Myocyte (in vitro differentiated cells): ENCODE measurements around the gene TBCD. TPM values are rescaled to one million over a fixed set of nuclear protein-coding genes. Genes with fewer than 3 reads are reported as not detected.

Experiments
- DNase-seq: peaks from one replicate; pipeline ENCODE4 v3.0.0-alpha.2; 2012; ENCODE audit warnings: low read depth
- total RNA-seq: library from RNA; depleted of rRNA; stranded (reverse); fragments of >200 nt; gene quantifications from 2 replicates; pipeline ENCODE4 v1.2.3, GENCODE V29; 2014

TBCD gene
- total RNA-seq, 1 donor from 2014 or later = 25.4 TPM

DNA sequence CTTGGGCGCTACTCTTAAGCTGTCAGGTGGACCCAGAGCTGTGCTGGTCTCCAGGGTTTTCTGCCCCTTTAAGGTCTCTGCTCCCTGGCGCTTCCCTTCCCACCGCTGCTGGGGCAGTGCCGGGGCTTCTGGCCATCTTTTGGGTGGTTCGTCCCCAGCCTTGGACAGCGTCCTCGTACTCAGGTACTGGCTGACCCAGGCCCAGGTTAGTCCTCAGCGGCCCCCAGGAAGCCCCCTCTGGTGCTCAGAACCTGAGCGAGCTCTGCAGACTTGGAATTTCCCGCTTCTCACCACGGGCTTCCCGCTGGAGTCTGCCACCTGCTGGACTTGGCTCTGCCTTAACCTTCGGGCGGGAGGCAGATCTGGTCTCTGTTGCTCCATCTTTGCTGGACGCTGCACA, 182.0 kb downstream of the TBCD start:
- no peak for DNase-seq

DNA sequence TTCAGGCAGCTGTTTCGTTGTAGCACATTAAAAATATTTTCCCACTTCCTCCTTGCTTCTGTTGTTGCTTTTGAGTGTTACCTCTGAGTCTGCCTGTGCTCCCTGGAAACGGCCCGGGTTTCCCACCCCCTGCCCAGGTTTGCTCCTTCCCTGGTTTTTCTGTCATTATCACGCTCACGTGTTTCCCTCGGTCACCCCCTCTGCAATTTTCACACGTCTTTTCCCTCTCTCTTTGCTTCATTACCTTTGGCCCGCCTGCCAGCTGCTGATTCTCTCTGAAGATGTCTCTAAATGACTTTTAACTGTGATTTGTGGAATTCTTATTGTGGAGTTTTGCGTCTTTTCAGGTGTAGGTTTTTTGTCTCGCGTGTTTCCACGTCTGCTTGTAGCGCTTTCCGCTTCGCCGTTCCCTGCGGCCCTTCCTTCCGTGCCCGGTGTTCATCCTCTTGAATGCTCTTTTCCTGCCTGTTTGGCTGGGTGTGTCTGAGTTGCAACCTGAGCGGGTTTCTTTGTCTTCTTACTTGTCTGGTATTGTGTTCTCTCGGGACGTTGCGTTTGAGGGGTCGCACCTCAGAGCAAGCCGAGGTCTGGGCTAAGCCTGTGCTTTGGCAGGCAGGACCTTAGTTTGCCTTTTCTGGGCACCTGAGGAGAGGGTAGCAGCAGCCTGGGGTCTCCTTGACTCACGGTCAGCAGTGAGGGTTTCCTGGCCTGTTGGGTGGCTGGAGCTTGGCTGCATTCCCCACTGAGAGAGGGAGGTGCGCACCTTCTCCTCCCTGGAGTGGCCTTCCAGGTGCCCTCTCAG, 184.3 kb downstream of the TBCD start:
- DNase-seq = no peak

DNA sequence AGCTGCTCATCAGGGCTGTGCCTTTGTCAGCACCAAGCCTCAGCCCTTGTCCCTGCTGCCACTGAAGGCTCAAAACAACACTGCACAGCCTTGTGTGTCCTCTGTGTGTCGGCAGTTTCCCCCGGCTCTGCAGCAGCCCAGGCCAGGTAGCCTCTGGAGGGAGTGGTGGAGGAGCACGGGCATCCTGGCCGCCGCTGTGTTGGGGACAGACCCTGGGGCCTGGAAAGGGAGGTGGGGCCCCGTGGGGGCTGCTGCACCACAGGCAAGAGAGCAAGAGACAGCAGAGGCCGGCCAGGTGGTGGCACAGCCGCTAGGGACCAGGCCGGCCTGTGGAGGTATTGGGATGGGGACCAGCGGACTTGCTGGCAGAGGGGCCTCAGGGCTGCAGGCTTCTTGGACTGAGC, 184.9 kb downstream of the TBCD start:
- no peak for DNase-seq

DNA sequence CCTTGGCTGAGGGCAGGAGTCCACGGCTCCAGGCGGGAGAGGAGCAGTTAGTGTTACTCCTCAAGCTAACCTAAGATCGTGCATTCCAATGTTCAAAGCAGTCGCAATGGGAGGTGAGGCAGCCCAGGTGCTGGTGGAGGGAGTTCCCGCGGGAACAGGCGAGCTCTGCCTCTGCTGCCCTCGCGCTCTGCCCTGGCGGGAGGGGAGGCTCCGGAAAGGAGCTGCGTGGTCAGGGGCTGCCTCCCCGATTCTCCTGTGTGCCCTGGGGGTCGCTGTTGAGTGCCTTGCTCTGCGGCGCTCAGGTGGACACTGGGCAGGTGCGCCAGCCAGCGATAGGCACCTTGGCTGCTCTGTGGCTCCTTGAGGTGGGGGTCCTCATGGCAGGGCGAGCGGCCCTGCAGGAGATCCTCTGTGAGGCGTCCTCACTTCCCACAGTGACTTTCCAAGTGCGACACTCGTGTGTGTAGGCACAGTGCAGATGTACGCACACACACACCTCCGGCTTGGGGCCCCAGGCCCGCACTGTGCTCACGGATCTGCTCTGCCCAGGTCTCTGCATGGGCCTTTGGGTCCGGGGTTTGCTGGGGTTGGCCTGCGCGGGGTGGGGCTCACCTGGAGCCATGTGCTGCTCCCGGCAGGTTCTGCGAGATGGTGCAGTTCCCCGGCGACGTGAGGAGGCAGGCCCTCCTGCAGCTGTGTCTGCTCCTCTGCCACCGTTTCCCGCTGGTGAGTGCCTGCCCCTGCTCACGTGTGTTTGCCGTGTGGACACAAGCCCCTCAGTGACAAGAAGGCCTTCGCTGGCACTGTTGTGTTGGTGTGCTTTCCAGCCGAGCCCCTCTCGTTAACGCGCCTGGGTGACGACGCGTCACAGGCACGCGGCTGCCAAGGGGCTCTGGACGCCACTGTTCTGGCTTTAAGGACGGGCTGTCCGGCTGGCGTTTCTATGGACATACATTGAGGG, 185.8 kb downstream of the TBCD start:
- no peak for DNase-seq

DNA sequence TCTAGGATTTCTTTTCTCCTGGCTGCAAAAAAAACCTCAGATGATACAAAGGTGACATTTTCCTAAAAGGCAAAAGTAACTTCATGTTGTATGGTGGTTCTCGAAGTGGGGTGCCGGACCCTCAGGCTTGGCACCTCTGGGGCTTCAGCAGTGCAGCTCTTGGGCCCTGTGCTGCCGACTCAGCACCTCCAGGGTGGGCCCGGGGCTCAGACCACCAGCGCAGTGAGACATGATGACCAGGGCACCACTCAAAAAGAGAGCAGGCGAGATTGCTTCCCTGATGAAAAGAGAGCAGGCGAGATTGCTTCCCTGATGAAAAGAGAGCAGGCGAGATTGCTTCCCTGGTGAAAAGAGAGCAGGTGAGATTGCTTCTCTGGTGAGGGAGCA, 186.6 kb downstream of the TBCD start:
- no peak for DNase-seq

DNA sequence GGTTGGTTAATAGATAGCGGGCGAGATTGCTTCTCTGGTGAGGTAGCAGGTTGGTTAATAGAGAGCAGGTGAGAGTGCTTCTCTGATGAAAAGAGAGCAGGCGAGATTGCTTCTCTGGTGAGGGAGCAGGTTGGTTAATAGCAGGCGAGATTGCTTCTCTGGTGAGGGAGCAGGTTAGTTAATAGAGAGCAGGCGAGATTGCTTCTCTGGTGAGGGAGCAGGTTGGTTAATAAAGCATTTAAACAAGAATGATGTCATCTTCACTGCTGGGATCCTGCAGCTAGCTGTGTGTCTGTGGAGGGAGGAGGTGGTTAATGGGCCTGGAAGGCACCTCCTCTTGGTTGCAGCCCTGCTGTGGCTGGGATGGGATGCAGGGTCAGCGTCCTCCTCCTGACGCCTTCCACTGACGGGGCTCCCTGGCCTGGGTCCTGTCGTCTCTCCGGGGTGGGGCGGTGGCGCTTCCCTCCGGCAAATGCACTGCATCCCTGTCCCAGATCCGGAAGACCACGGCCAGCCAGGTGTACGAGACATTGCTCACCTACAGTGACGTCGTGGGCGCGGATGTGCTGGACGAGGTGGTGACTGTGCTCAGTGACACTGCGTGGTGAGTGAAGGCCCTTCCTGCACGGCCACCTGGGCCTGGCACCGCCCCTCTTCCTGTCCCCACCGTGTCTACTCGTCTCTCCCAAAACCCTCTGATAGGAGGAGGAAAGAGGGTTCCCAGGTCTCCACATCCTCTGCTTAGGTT, 187.2 kb downstream of the TBCD start:
- DNase-seq = no peak

DNA sequence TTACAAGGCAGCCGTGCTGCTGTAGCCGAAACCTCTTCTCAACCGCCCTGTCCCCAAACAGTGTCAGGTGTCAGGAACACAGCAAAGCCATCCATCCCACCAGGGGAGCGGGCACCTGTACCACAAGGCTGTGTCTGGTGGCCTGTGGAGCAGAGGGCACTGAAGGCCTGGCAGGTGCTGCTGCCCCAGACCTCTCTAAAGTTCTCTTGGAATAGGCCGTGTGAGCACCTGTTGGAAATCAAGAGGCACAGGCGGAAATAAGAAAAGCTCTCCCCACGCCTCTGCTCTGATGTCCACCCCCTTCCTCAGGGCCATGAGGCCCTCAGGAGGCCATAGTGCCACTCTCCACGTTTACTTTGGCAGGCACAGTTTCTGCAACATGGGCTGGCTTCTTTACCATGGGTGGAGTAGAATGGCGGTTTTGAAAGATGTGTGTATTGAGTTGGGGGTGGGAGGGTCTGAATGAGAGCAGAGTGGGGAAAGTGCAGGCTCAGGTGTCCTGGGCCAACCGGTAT, 187.8 kb downstream of the TBCD start:
- no peak for DNase-seq

DNA sequence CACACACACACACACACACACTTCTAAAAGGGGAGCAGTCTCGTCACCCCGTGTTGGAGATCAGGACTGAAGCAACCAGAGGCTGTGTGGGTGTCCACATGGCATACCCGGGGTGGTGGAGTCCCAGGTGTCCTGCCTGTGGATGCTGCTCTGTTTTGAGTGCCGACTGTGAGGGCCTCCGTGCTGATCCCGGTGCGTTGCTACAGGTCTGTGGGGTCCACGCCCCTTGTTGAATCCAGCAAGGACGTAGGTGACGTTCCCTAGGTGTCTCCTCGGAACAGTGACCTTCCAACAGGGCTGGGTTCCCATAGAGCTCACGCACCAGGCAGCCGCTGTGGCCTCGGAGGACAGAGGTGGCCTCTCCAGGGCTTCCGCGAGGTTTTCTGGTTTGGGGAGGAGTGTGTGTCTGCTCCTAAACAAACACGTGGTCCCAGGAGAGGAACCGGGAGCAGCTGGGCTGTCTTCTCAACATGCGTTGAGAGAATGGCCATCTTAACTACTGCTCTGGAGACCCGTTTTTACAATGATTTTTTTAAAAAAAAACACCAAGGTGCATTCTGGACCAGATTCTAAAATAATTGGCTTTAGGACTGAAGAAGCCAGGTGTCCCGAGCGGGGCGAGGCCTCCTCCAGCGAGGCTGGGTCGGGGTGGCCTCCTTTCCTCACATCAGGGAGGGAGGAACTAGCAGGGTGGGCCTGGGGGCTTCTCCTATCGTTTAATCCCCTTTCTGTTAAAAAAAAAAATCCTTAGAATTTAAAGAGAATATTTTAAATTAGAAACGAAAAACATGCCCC, 188.6 kb downstream of the TBCD start:
- no peak for DNase-seq

DNA sequence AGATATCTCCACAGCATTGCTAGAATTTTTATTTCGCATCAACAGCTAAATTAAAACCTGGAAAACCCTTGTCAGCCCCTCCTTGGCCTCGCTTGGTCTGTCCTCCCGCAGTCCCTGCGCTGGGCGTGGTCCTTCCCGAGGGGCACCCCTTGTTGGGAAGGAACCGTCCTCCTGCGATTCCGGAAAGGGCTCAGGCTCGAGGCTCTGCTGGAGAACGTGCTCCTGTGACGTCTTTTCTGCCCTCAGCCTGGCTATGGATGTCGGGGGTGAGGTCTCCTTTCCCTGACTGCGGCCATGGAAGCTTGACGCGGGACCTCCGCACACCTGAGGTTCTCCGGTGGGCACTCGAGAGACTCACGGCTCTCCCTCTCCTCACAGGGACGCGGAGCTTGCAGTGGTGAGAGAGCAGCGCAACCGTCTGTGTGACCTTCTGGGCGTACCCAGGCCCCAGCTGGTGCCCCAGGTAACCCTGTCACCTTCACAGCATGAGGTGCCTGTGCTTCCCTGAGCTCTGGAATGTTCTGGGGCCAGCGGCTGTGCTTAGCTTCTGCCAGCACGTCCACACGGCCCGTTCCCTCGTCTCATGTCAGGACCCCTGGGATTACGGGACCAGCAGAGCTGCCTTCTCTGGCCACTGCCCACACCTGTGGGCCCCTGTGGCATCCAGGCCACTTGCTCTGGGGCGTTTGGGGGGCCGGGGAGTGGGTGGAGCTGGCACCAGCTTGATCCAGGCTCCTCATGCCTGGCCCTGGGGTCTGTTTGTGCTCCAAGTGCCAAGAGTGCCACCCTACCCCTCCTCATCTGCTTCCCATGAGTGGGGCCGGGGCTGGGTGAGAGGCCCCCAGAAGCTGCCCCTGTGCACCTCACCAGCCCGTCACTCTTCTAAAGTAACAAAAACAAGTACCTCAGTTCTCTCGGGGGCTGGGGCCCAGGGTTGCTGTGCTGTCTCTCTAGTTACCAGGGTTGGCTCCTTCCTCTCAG, 189.4 kb downstream of the TBCD start:
- DNase-seq = no peak

DNA sequence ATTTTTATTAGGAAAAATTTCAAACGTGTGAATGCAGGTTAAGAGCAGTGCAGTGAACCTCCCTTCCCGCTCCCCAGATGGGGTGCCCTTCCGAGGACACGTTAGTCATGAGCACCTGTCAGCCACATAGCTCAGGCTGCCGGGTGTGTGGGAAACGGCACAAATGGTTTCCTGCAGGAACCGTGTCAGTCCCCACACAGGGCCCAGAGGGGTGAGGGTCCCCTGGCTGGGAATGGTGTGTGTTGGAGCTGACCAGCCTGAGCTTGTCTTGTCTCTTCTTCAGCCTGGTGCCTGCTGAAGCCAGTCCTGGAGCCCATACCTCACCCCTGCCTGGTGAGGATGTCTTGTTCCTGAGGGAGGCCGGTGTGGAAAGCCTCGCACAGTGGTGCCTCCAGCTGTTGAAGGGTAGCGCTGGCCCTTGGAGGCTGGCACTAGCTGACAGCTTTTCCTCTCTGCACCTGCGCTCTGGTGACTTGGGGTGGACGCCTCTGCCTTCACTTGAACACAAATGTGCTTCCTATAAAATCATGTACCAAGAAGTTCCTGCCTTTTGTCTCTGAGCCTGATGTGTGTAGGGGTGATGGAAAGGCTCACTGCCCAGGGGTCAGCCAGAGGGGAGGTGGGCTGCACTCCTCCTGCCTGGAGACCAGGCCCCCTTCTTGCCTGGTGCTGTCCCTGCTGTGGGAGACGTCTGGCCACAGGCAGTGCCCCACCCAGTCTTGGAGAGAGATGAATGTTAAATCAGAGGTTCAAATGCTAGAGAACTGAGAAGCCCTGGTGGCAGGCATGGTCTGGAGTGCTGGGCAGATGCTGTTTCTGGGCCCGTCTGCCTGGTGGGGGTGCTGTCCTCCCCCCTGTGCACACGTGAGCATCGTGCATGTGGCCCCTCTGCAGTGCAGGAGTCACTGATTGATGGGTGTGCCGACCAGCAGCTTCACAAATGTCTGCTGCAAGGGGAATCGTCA, 190.6 kb downstream of the TBCD start:
- no peak for DNase-seq

DNA sequence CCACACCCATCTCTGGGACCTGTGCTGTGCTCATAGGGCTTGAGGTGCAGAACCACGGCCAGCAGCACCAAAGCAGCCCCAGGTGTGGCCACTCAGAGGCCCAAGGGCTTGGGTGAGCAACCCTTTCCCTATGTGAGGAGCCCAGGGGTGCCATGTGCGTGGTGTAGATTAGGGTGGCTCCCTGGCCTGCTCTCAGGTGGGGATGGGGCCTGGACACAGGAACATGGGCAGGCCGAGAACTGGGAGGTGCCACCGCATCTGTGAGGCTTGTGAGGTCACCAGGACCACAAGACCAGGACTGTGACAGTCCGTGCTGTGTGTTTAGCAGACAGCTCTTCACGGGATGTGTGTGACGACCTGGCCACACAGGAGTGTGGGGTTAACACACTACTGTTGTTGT, 191.5 kb downstream of the TBCD start:
- no peak for DNase-seq

DNA sequence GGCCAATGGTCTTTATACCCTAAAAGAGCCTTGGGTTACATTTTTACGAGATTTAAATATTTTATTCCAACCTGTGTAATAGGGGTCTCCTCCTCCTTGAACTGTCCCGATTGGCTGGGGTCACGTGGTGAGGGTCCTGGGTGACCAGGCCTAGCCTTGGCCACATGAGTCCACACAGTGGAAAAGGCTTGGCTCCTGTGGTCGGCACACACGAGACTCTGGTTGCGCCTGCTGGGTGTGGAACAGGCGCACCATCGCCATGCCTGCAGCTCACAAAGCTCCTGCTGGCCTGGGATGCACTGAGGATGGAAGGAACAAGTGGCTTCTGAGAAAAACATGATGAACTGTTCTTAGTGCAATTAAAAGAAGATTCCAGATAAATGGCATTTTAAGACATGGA, 191.9 kb downstream of the TBCD start:
- DNase-seq = no peak

DNA sequence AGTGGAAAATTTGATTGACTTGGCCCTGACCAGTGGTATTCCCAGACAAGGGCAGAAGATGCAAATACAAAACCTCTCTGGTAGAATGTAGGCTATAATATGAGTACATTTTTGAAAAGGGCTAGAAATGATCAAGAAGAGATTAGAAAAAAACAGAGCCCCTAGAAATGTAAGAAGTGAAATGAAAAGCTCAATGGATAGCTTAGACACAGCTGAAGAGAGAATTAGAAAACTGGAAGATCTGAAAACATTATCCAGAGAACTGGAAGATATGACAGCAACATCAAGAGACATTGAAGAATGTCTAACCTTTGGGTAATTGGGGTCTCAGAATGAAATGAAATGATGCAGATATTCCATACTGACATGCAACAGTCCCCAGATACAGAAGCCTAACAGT, 193.1 kb downstream of the TBCD start:
- DNase-seq = no peak

DNA sequence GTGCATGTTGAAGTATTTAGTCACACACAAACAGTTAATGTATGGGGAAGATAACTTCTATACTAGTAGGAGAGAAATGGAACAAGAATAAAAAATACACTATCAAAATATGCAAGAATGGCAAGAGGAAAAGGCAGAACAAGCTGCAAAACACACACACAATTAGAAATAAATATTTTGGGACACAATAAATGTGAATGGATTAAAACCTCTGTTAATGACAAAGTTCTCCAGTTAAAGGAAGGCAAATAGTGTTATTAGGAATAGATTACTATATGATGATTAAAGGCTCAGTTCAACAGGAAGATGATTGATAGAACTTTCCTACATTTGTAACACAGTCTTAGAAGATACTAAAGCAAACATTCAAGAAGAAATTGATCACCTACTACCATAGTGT, 194.2 kb downstream of the TBCD start:
- no peak for DNase-seq

DNA sequence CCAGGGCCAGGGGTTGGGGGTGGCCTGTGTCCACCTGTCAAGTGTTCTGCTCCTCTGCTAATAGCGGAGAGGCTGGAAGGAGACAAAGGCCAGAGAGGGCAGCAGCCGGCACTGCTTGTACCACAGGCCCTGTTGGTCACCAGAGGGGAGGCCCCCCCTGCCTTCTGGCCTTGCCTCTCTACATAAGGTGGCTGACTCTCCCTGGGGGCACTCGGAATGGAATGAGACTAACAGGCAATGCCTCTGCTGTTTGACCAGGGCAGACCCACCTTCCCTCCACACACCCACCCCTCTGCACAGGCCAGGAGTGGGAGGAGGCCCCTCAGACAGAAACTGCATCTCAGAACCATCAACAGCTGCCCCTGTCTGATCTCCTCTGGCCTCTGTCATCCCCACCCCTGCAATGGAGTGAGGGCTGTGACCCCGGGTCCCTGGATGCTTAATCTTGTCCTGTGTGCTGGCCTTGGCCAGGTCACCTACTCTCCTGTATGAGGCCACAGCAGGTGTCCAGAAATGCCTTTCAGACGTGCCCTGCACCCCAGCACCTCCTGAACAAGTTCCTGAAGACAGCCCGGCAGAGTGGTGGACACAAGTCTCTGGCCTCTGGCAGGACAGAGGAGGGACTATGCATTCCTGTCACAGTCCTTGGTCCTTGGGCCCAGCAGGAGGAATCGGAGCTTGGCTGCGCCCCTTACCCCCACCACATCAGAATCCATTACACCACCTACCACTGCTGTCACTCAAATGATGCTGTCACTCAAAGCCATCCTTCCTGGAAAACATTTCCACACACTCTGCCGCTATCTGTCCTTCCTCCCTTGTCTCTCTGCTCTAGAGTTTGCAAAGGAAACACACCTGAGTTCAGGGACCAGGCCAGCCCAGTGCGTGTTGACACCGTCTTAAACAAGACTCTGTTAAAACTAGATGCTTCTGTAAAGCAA, 195.5 kb downstream of the TBCD start:
- no peak for DNase-seq

DNA sequence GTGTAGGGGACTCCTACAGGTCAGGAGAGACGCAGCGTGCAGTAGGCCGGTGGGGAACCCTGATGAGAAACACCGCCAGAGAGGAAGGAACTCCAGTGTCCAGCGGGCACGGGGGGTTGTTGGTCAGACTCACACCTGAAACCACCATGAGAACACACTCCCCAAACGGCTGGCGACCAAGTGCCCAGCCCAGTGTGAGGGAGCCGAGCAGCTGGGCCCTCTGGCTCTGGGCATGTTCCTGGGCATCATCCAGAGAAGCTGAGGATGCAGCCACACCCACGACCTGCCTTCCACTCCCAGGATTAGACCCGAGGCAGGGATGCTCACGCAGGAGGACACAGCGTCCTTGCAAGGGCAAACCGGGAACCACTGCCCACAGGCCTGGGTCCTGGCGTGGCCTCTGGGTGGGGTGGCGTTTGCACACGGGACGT, 196.2 kb downstream of the TBCD start:
- DNase-seq = no peak

DNA sequence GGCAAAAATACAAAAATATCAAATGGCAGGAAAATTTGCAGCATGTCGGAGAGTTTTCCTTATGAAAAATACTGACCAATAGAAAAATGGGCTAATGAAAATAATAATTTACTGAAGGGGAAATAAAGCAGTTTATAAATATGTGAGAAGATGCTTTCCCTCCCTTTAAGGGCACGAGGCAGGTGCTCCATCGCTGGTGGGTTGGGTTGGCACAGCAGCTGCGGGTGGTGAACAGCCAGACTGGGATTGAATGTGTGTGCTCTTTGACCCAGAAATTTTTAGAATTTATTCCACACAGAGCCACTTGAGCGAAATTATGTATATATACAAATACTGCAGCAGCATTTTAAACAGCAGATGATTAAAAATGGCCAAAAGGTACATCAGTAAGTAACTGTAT, 197.1 kb downstream of the TBCD start:
- DNase-seq = no peak
